NCI-H2029 (cell line): ENCODE results near the gene BMF.
A peak's percentile ranks its signal among the peaks of the same experiment; 100 is the strongest.
"Not testable (repeated sequence)": the region's sequence is repeated elsewhere in the genome, so short reads cannot be mapped to it uniquely, and the experiment has no call there.

Experiments
- DNase-seq: peaks from one replicate; lab custom pipeline; 2025; lab: John Stamatoyannopoulos, UW

Gene BMF, protein sequence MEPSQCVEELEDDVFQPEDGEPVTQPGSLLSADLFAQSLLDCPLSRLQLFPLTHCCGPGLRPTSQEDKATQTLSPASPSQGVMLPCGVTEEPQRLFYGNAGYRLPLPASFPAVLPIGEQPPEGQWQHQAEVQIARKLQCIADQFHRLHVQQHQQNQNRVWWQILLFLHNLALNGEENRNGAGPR

DNA sequence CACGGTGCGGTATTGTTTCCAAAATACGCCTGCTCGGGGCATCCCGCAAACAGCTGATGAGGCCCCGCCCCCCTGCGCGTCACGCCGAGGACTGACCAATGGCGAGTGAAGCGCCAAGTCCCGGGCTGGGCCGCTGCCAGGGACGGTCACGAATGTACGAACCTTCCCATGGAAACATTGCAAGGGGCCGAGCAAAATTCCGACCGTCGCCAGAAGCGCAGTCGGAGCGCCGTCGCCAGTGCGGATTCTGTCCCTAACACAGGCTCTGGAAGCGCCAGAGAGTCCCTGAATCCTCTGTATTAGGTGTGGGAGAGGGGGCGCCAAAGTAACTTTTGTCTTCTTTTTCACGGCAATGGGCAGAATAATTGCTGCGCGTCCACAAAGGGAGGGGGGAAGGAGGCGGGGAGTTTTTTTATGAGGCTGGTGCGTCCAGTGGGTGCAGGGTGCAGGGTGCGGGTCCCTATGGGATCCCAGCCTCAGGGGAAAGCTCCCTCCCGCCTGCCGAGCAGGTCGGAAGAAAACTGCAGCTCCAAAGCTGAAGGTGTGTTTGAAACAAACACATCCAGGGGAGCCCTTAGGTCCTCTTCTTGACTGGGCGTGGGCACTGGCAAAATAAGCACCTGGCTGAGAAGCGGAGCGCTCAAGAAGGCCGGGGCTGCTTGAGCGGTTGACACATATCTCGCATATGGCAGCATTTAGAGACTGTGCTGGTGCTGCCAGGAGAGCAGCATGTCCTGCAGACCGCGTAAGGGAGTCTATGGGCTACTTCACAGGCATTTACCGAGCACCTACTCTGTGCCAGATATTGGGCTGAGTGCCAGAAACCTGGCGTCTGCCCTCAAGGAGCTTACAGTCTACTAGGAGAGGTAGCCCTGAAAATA is at the start of gene BMF:
Gene BMF, minus strand, starts transcription at position 25 of the 881 bp plus-strand sequence. CDS start 2,793 bp downstream, outside the sequence.
- peak; percentile 92 for DNase-seq

DNA sequence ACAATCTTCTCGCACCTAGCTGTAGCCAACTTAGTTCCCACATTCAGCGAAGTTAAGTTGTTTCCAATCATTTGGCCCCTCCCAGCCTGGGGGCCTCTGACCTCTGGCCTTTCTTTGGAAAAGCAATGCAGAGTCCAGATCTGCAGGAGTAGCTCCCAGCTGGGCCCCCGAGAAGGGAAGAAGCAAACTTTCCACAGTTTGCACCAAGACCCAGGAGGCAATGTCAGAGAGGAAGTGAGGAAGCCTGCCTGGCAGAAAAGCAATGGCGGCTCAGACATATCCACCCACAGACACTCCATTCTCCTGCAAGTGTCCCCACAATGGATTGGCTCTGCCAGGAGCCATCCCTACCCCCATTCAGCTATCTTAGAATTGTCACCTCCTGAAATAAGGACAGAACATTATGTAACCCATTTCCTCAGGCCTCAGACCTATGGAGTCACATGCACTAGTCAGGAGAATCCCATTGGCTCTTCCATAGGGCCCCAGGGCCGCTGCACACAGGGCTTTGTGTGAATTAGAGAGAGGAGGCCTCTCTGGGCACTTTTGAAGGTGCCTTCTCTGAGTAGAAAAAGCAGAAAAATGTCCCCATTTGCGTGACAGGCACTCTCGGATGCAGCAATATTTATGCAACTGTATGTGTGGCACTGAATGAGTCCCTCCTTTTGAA is 49.2 kb upstream of the BMF start:
- no peak for DNase-seq

DNA sequence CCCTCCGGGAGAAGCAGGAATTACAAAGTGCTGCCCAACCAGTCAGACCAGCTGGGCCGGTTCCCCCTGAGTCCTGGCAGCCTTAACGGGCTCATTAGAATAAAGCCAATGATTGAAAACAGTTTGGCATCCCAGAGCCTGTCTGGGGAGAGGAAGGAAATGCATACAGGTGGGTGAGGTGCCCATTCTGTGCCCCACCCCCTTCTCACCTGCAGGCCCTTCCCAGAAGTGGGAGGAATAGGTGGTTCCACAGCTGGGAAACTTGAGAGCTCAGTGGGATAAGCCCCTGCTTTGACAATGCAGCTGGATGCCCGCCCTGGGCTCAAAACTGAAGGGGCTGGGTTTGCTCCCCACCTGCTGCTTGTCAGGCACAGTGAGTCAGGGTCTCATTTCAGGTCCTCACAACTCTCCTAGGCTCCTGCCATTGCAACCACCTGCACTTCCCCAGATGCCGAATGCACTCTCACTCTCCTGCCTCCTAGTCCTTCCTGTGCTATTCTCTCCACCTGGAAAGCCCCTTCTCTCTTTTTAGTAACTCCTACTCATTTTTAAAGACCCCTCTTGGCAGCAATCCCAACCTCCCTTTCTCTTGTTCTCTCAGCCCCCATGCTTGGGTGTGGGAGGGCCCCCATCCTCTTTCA is 46.7 kb upstream of the BMF start:
- DNase-seq = peak; percentile 76

DNA sequence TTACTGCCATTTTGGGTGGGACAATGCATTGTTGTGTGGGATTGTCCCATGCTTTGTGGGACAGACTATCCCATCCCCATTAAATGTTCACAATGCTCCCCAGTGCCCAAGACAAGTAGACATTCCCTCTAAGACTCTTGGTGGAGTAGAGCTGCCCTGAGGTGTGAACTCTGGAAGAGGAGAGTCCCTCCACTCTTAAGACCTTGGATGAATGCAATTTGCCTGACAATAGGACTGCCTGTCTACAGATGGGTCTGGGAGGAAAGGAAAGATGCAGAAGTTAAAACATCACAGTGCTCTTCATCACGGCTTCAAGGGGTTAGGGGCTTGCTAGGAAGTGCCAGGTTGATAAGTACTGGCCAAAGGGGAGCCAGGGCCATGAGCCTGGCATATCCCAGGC is 46.1 kb upstream of the BMF start:
- not testable (repeated sequence) for DNase-seq

DNA sequence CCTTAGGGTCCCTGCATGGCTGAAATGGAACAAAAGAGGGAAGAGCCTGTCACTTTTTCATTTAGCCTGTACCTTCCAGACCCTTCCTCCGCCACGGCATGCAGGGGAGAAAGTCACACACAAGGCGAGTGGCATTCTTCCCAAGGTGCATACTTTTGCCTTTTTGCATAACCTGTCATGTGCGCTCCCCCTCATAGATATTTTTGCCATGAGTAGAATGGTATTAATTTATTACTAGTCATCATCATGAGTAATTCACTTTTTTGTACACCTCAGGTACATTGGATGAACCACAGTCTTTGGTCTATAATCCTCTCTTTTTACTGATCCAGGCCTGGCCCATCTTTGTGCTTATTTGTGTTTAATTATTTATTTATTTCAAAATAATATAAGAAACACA is 43.3 kb upstream of the BMF start:
- DNase-seq = no peak

DNA sequence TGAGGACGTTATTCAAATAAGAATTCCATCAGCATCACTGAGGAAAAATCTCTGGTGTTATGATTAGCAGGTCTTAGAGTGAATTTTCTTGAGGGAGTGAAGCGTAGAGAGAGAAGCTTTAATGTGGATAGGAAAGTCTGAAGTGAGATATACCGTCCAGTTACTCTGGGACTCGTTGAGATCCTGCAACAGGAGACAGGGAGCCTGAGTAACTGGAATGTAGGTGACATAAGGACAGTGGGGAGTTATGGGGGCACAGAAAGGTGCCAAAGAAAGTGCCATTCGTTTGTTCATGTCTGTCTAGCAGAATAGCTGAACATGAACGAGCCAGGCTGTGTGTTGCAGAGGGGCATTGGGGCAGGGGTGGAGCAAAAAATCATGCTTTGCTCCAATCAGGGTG is 42.8 kb upstream of the BMF start:
- no peak for DNase-seq

DNA sequence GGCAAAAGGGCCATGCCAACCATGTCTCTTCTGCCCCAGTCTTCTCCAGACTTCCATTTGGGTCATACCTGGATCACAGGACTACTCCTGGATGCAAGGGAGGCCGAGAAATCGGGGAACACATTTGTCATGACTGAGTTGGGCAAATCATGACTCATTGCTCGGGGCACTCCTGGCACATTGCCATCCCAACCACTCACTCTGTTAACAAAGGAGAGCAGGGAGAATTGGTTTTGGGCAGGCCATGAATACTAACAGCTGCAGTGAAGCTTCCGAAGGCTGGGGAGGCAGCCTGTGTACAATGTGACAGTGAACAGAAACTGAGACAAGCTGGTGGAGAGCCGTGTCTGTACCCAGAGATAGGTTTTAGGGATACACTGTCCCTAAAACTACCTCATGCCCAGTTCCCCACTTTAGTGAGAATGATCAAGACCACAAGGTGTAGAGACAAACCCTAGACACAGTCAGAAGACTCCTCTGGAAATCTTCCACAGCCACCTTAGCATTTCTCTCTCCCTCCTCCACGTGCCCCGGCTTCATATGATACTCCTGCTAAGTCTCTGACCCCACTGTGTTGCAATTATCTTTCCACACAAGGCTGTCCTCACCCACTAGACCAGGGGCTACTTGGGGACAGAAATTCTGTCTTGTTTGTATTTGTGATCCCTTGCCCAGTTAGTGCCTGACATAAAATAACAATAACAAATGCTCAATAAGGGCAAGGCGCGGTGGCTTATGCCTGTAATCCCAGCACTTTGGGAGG is 41.7 kb upstream of the BMF start:
- DNase-seq = peak; percentile 28

DNA sequence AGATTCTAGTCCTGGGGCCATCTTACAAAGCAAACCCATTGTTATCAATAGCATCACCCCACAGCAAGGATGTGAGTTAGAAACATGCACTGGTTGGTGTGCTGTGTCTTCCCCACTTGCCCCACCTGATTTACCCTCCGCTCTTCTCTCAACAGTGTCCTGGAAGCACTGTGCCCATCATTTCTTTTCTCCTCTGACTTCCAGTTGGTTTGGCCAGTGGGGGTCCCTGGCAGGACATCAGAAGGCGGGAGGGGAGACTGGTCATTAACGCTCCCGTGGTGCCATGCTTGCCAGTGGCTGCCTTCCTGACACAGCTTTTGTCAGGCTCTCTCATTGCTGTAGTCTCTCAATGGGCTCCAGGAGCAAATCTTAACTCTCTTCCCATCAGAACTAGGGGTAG is 40.7 kb upstream of the BMF start:
- no peak for DNase-seq

DNA sequence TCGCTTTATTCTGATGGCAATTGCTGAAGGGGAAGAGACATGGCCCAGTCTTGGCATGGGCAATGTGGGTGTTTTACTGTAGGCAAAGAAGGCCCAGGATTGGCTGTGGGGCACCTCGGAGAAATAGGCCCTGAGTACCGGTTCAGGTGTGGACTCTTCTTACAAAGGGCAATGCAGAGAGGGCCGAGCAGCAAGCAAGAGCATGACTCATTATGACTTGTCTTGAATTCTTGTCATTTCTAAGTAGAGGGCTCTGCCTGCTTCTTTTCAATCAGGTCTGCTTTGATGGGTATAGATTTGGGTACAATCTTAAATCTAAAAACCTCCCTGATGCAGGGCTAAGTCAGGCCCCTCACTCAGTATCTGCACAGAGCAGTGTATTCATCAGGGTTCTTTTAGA is 37.4 kb upstream of the BMF start:
- DNase-seq = no peak

DNA sequence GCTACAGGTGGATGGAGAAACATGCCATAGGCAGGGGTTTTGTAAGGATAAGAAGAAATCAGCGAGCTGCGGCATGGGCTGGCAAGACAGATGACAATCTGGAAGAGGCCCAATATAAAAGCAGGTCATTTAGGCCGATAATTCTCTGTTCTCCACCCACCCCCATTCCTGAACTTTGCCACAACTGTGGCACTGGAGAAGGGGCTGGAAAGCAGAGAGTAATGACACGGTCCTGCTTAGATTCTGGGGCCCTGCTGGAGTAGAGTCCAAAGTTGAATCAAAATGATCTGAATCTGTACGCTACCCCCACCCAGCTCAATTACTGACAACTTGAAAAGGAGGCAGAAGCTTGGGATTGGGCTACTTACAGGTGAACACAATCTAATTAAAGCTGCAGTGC is 33.7 kb upstream of the BMF start:
- DNase-seq = no peak

DNA sequence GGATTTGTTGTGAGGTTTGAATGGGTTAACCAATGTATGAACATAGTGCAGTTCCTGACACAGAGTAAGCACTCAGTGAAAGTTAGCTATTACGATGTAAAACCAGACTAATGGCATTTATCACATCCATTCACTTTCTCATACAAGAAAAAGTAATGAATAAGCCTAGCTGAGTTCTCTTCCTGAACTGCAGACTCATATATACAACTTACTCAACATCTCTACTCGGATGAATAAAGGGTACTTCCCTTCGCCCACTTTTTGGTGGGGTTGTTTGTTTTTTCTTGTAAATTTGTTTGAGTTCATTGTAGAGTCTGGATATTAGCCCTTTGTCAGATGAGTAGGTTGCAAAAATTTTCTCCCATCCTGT is 29.5 kb upstream of the BMF start:
- not testable (repeated sequence) for DNase-seq

DNA sequence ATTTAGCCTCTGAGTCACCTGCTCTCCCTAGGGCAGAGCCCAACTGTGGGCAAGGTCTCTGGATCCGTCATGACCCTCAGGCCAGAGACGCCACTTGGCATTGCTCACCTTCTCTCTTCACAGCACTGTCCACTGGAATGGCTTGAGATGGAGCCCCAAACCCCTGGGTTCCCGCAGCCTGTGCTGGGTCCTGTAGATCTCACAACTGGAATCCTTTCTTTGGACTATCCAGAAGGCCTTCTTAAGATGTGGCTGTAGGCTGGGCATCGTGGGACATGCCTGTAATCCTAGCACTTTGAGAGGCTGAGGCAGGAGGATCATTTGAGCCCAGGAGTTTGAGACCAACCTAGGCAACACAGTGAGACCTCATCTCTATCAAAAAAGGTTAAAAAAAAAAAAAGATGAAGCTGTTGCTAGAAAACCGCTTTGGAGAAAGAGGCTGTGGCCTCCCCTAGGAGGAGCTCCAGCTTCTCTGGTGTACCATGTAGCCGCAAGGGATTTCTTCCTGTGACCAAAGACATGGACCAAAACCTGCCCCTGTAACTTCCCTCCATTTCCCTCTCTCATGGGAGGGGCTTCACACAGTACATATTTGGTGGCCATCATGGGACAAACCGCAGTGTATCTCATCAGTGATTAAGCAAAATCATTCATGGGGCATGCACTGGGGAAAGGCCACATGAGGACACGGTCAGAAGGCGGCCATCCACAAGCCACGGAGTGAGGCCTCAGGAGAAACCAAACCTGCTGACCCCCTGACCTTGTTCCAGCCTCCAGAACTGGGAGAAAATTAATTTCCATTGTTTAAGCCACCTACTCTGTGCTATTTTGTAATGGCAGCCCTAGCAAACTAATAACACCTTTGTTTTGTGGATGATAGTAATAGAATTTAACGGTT is 28.9 kb upstream of the BMF start:
- no peak for DNase-seq

DNA sequence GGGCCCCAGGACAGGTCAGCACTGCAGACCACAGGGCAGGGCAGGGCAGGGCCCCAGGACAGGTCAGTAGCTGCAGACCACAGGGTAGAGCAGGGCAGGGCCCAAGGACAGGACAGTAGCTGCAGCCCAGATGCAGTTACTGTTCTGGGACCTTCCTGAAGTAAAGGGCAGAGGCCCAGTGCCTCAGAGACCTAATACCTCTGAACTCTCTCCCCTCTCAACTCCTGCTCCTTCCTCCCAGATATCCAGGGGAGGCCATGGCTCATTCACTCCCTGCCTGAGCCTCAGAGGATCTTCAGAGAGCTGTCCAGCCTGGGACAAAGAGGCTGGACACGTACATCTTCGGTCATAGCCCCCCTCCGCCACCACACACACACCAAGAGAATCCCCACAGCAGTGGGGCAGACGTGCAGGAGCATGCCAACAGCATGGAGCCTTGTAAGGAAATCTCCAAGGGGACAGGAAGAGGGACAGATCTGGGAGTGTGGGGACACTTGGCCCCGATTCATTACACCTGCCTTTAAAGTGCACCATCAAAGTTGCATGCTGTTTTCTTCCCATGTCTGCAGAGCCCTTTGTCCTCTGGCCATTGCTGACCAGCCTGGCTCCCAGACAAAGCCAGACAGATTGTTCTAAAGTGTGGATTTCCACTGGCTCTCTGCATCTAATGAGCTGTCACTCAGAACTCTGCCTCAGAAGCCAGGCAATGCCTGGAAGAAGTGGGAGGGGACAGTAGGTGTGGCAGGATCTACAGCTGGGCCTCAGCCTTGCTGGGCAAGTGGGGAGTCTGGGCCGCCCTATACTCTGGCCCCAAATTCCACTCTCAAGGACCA is 28.0 kb upstream of the BMF start:
- DNase-seq = no peak

DNA sequence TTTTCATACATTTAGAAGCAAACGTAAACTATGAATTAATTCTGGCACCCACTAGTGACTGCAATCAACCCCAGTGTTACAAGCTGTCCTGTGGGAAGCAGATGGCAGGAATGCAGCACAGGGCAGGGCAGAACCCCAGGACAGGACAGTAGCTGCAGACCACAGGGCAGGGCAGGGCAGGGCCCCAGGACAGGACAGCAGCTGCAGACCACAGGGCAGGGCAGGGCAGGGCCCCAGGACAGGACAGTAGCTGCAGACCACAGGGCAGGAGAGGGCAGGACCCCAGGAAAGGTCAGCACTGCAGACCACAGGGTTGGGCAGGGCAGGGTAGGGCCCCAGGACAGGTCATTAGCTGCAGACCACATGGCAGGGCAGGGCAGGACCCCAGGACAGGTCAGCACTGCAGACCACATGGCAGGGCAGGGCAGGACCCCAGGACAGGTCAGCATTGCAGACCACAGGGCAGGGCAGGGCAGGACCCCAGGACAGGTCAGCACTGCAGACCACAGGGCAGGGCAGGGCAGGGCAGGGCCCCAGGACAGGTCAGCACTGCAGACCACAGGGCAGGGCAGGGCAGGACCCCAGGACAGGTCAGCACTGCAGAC is 27.3 kb upstream of the BMF start:
- not testable (repeated sequence) for DNase-seq

DNA sequence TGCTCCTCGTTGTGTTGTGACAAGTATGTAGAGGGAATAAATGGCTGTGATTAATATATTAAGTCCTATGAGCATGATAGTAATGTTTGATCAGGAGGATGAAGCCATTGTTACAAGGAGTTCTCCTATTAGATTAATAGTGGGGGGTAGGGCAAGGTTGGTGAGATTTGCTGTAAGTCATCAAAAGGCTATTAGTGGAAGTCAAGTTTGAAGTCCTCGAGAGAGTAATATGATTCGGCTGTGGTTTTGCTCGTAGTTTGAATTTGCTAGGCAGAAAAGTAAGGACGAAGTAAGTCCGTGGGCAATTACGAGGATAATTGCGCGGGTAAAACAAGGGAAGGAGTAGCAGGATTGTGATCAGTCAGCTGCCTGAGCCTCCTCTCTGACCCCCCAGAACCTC is 26.2 kb upstream of the BMF start:
- DNase-seq = no peak

DNA sequence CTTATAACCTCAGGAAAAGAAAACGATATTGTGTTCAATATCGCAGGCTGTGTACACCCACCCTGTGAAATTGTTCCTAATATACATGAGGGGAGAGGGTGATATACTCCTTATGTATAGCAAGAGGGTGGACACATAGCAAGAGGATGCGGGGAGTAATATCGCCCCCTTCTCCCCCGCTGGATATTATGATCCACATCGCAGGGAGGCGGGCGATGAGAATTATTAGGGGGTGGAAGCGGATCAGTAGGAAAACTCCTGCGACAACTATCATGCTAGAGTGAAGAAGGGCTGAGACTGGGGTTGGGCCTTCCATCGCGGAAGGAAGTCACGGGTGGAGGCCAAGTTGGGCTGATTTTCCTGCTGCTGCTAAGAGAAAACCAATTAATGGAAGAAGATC is 24.9 kb upstream of the BMF start:
- DNase-seq = no peak

DNA sequence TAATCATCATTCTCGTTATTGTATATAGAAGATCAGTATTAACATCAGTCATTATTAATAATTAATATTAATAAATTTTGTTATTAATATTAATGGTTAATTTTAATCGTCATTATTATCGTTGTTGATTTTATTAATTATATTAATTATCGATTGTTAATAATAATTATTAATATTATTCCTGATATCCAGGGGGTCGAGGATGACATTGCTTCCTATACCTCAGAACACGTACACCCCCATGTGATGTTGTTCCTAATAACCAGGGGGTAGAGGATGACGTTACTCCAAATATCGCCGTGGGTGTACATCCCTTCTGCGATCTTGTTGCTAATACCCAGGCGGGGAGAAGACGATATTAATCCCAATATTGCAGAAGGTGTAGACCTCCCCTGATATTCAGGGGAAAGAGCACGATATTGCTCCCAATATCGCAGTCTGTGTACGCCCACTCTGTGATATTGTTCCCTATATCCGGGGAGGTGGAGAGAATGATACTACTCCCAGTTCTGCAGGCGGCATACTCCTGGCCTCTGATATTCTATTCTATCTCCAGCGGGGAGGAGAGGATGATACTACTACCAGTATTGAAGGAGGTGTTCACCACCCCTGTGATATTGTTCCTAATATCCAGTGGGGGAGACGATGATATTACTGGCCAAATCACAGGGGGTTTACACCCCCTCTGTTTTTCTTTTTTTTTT is 22.3 kb upstream of the BMF start:
- DNase-seq = no peak

DNA sequence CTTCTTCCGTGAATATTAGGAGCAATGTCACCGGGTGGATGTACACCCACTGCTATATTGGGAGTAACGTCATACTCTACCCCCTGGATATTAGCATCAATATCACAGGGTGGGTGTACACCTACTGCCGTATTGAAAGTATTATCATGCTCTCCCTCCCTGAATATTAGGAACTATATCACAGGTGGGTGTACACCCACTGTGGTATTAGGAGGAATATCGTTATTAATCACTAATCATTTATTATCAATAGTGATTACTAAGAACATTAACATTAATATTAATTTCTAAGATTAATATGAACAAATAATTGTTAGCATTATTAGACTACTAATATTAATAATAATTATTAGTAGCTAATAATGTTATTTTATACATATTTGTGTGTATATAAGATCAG is 21.4 kb upstream of the BMF start:
- DNase-seq = no peak
